EH (cell line): ENCODE measurements around the gene PCDHA12.
"Not testable (repeated sequence)": the region's sequence is repeated elsewhere in the genome, so short reads cannot be mapped to it uniquely, and the experiment has no call there.

ENCODE experiments used
- DNase-seq: peaks from one replicate; pipeline ENCODE4 v3.0.0-alpha.2; 2015; ENCODE audit warnings: low read depth

PCDHA12 gene, protein sequence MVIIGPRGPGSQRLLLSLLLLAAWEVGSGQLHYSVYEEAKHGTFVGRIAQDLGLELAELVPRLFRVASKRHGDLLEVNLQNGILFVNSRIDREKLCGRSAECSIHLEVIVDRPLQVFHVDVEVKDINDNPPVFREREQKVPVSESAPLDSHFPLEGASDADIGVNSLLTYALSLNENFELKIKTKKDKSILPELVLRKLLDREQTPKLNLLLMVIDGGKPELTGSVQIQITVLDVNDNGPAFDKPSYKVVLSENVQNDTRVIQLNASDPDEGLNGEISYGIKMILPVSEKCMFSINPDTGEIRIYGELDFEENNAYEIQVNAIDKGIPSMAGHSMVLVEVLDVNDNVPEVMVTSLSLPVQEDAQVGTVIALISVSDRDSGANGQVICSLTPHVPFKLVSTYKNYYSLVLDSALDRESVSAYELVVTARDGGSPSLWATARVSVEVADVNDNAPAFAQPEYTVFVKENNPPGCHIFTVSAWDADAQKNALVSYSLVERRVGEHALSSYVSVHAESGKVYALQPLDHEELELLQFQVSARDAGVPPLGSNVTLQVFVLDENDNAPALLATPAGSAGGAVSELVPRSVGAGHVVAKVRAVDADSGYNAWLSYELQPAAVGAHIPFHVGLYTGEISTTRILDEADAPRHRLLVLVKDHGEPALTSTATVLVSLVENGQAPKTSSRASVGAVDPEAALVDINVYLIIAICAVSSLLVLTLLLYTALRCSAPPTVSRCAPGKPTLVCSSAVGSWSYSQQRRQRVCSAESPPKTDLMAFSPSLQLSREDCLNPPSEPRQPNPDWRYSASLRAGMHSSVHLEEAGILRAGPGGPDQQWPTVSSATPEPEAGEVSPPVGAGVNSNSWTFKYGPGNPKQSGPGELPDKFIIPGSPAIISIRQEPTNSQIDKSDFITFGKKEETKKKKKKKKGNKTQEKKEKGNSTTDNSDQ

DNA sequence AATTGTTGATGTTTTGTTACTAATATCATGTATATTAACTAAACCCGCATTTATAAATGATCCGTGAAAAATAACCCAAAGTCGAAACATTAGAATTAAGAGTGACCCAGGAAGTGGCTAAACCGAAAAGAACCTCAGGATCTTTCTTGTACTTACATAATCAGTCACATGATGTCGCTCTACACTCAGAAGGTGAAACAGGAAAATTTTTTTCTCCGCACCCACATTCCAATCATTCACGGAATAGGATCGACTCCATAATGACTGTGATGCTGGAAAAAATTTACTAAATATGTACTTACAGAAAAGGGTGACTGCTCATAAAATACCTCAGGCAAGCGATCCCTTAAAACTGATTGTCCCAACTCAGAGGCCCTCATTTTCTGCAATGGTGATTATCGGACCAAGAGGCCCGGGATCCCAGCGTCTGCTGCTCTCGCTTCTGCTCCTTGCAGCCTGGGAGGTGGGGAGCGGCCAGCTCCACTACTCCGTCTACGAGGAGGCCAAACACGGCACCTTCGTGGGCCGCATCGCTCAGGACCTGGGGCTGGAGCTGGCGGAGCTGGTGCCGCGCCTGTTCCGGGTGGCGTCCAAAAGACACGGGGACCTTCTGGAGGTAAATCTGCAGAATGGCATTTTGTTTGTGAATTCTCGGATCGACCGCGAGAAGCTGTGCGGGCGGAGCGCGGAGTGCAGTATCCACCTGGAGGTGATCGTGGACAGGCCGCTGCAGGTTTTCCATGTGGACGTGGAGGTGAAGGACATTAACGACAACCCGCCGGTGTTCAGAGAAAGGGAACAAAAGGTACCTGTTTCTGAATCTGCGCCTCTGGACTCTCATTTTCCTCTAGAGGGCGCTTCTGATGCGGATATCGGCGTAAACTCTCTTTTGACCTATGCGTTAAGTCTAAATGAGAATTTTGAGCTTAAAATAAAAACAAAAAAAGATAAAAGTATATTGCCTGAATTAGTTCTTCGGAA lies at the start of gene PCDHA12:
PCDHA12 (plus strand) TSS at position 224 of the 981 bp plus-strand sequence; CDS start at position 389, 165 bp downstream.
- no peak for DNase-seq

DNA sequence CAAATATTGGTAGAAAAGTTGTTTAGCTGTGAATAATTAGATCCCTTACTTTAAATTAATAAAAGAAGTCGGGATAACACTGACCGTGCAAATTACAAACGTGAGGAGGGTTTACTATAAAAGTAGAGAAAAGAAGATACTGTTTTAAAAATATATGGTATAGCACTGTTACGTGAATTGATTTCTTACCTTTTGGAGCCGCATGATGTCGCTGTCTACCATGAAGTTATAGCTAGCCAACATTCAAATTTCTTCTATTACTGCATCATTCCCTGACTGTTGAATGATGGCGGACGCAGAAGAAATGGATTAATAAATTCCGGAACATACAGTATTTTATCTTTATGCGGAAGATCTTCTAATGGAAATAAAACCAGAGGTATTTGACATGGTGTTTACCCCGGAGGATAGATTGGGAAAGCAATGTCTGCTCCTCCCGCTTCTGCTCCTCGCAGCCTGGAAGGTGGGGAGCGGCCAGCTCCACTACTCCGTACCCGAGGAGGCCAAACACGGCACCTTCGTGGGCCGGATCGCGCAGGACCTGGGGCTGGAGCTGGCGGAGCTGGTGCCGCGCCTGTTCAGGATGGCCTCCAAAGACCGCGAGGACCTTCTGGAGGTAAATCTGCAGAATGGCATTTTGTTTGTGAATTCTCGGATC lies 47.3 kb upstream of the PCDHA12 start, which contains the start of gene PCDHA6:
PCDHA6 (plus strand) TSS at position 257 of the 658 bp plus-strand sequence; CDS start at position 389, 132 bp downstream.
- no peak for DNase-seq

DNA sequence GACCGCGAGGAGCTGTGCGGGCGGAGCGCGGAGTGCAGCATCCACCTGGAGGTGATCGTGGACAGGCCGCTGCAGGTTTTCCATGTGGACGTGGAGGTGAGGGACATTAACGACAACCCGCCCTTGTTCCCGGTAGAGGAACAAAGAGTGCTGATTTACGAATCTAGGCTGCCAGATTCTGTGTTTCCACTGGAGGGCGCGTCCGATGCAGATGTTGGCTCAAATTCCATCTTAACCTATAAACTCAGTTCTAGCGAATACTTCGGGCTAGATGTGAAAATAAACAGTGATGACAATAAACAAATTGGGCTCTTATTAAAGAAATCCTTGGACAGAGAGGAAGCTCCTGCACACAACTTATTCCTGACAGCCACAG lies 46.8 kb upstream of the PCDHA12 start:
- no peak for DNase-seq

DNA sequence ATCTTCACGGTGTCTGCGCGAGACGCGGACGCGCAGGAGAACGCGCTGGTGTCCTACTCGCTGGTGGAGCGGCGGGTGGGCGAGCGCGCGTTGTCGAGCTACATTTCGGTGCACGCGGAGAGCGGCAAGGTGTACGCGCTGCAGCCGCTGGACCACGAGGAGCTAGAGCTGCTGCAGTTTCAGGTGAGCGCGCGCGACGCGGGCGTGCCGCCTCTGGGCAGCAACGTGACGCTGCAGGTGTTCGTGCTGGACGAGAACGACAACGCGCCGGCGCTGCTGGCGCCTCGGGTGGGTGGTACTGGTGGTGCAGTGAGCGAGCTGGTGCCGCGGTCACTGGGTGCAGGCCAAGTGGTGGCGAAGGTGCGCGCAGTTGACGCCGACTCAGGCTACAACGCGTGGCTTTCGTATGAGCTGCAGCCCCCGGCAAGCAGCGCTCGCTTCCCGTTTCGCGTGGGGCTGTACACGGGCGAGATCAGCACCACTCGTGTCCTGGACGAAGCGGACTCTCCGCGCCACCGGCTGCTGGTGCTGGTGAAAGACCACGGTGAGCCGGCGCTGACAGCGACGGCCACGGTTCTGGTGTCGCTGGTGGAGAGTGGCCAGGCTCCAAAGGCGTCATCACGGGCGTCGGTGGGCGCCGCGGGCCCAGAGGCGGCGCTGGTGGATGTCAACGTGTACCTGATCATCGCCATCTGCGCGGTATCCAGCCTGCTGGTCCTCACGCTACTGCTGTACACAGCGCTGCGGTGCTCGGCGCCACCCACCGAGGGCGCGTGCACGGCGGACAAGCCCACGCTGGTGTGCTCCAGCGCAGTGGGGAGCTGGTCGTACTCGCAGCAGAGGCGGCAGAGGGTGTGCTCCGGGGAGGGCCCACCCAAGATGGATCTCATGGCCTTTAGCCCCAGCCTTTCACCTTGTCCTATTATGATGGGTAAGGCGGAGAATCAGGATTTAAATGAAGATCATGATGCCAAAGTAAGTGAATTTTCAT lies 45.3 kb upstream of the PCDHA12 start:
- DNase-seq = not testable (repeated sequence)

DNA sequence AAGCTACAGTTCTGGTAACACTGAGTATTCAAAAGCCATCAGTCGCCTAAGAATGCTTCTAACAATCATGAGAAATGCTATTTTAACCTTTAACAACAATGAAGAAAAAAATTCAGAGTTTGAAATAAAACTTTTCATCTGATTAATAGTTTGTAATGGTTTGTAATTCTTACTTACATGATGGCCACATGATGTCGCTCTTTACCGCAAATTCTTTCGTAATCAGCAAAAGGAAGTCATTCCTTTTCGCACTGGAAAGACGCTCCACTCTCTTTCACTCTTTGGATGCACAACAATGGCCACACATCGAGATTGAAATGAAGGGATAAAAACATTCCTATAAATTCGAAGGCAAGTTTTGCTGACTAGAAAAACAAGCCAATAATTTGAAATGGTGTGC lies 41.1 kb upstream of the PCDHA12 start, which contains the start of gene PCDHA7:
PCDHA7 (plus strand) TSS at position 277 of the 400 bp plus-strand sequence; CDS start at position 392, 115 bp downstream.
- DNase-seq = peak; percentile 61

DNA sequence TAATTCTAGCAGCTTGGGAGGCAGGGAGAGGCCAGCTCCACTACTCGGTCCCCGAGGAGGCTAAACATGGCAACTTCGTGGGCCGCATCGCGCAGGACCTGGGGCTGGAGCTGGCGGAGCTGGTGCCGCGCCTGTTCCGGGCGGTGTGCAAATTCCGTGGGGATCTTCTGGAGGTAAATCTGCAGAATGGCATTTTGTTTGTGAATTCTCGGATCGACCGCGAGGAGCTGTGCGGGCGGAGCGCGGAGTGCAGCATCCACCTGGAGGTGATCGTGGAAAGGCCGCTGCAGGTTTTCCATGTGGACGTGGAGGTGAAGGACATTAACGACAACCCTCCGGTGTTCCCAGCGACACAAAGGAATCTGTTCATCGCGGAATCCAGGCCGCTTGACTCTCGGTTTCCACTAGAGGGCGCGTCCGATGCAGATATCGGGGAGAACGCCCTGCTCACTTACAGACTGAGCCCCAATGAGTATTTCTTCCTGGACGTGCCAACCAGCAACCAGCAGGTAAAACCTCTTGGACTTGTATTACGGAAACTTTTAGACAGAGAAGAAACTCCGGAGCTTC lies 40.6 kb upstream of the PCDHA12 start:
- DNase-seq = not testable (repeated sequence)

DNA sequence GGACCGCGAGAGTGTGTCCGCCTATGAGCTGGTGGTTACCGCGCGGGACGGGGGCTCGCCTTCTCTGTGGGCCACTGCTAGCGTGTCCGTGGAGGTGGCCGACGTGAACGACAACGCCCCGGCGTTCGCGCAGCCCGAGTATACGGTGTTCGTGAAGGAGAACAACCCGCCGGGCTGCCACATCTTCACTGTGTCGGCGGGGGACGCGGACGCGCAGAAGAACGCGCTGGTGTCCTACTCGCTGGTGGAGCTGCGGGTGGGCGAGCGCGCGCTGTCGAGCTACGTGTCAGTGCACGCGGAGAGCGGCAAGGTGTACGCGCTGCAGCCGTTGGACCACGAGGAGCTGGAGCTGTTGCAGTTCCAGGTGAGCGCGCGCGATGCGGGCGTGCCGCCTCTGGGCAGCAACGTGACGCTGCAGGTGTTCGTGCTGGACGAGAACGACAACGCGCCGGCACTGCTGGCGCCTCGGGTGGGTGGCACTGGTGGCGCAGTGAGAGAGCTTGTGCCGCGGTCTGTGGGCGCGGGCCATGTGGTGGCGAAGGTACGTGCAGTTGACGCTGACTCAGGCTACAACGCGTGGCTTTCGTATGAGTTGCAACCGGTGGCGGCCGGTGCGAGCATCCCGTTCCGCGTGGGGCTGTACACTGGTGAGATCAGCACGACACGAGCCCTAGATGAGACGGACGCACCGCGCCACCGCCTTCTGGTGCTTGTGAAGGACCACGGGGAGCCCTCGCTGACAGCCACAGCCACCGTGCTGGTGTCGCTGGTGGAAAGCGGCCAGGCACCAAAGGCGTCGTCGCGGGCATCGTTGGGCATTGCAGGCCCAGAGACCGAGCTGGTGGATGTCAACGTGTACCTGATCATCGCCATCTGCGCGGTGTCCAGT lies 39.2 kb upstream of the PCDHA12 start:
- no peak for DNase-seq

DNA sequence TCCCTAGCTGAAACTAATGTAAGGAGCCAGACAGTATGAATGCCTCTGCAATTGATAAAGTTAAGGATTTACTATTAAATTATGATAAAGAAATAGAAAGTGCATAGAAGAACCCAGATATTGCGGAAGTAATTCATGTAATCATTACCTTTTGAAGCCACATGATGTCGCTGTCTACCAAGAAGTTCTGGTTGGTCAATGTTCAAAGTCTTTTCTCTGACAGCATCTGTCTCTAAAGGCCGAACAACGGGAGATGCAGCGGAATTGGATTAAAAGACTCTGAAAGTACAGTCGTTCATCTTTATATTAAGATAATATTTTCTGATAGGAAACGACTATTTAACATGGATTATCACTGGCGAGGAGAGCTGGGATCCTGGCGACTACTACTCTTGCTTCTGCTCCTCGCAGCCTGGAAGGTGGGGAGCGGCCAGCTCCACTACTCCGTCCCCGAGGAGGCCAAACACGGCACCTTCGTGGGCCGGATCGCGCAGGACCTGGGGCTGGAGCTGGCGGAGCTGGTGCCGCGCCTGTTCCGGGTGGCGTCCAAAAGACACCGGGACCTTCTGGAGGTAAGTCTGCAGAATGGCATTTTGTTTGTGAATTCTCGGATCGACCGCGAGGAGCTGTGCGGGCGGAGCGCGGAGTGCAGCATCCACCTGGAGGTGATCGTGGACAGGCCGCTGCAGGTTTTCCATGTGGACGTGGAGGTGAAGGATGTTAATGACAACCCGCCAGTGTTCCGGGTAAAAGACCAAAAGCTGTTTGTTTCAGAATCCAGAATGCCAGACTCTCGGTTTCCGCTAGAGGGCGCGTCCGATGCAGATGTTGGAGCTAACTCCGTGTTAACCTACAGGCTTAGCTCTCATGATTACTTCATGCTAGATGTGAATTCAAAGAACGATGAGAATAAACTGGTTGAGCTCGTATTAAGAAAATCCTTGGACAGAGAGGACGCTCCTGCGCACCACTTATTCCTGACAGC lies 33.8 kb upstream of the PCDHA12 start, which contains the start of gene PCDHA8:
PCDHA8 (plus strand) TSS at position 210 of the 985 bp plus-strand sequence; CDS start at position 345, 135 bp downstream.
- DNase-seq = no peak

DNA sequence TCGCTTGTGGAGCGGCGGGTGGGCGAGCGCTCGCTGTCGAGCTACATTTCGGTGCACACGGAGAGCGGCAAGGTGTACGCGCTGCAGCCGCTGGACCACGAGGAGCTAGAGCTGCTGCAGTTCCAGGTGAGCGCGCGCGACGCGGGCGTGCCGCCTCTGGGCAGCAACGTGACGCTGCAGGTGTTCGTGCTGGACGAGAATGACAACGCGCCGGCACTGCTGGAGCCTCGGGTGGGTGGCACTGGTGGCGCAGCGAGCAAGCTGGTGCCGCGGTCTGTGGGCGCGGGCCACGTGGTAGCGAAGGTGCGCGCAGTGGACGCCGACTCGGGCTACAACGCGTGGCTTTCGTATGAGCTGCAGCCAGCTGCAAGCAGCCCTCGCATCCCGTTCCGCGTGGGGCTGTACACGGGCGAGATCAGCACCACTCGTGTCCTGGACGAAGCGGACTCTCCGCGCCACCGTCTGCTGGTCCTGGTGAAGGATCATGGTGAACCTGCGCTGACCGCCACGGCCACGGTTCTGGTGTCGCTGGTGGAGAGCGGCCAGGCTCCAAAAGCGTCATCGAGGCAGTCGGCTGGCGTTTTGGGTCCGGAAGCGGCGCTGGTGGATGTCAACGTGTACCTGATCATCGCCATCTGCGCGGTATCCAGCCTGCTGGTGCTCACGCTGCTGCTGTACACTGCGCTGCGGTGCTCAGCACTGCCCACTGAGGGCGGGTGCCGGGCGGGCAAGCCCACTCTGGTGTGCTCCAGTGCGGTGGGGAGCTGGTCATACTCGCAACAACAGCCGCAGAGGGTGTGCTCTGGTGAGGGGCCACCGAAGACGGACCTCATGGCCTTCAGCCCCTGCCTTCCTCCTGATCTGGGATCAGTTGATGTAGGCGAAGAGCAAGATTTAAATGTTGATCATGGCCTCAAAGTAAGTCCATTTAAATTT lies 32.0 kb upstream of the PCDHA12 start:
- no peak for DNase-seq

DNA sequence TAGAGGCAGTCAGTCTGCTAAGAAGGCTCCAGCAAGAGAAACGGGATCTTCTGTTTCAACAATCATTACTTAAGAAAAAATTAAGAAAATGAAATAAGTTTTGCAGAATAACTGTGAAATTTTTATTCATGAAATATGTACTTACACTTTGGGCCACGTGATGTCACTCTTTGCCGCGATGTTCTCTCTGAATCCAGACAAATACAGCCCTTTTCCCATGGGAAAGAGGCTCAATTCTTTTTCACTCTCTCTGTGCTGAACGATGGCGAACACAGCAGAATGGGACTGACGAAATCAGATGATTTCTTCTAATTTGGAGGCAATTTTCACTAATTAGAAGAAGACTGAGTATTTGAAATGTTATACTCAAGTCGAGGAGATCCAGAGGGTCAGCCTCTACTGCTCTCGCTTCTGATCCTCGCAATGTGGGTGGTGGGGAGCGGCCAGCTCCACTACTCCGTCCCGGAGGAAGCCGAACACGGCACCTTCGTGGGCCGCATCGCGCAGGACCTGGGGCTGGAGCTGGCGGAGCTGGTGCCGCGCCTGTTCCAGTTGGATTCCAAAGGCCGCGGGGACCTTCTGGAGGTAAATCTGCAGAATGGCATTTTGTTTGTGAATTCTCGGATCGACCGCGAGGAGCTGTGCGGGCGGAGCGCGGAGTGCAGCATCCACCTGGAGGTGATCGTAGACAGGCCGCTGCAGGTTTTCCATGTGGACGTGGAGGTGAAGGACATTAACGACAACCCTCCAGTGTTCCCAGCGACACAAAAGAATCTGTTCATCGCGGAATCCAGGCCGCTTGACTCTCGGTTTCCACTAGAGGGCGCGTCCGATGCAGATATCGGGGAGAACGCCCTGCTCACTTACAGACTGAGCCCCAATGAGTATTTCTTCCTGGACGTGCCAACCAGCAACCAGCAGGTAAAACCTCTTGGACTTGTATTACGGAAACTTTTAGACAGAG lies 26.7 kb upstream of the PCDHA12 start, which contains the start of gene PCDHA9:
PCDHA9 (plus strand) TSS at position 244 of the 964 bp plus-strand sequence; CDS start at position 358, 114 bp downstream.
- peak; percentile 4 for DNase-seq

DNA sequence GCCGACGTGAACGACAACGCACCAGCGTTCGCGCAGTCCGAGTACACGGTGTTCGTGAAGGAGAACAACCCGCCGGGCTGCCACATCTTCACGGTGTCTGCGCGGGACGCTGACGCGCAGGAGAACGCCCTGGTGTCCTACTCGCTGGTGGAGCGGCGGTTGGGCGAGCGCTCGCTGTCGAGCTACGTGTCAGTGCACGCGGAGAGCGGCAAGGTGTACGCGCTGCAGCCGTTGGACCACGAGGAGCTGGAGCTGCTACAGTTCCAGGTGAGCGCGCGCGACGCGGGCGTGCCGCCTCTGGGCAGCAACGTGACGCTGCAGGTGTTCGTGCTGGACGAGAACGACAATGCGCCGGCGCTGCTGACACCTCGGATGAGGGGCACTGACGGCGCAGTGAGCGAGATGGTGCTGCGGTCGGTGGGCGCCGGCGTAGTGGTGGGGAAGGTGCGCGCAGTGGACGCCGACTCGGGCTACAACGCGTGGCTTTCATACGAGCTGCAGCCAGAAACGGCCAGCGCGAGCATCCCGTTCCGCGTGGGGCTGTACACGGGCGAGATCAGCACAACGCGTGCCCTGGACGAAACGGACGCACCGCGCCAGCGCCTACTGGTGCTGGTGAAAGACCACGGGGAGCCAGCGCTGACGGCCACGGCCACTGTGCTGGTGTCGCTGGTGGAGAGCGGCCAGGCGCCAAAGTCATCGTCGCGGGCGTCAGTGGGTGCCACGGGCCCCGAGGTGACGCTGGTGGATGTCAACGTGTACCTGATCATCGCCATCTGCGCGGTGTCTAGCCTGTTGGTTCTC lies 25.1 kb upstream of the PCDHA12 start:
- DNase-seq = not testable (repeated sequence)

DNA sequence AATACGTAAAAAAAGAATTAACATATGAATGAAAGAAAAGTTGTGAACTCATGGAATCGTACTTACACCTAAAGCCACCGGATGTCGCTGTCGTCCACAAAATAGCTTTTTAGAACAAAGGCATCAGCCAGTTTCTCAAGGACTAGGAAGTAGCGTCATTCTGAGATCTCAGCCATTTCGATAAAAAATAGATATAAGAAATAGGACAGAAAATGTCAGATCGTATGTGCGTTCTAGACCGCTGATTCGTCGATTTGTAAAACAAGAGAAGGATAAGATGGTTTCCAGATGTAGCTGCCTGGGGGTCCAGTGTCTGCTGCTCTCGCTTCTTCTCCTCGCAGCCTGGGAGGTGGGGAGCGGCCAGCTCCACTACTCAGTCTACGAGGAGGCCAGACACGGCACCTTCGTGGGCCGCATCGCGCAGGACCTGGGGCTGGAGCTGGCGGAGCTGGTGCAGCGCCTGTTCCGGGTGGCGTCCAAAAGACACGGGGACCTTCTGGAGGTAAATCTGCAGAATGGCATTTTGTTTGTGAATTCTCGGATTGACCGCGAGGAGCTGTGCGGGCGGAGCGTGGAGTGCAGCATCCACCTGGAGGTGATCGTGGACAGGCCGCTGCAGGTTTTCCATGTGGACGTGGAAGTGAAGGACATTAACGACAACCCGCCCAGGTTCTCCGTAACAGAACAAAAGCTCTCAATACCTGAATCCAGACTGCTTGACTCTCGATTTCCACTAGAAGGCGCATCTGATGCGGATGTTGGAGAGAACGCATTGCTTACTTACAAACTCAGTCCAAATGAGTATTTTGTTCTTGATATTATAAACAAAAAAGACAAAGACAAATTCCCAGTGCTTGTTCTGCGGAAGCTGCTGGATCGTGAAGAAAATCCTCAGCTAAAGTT lies 19.1 kb upstream of the PCDHA12 start, which contains the start of gene PCDHA10:
PCDHA10 (plus strand) TSS at position 126 of the 903 bp plus-strand sequence; CDS start at position 278, 152 bp downstream.
- no peak for DNase-seq
